CD14-positive monocyte (primary cell): ENCODE data around the gene CMTM5. TPM values are rescaled to one million over a fixed set of nuclear protein-coding genes. Genes with fewer than 3 reads are reported as not detected.

ENCODE experiments used
- DNase-seq, 3 donors: peaks; one replicate each; pipeline ENCODE4 v3.0.0-alpha.2; 2011 to 2022
- H2AFZ ChIP-seq: 2 replicates; pipeline ENCODE4 v1.6.0; 2012; ENCODE audit warnings: mild to moderate bottlenecking, low read depth, low read length, inconsistent platforms; ENCODE audit not compliant: insufficient read depth, poor library complexity, severe bottlenecking
- H3K27ac ChIP-seq, 2 donors: 1 replicate in 1 of 2; 2 replicates in 1 of 2; pipeline ENCODE4 v1.5.1; 2012 to 2013; ENCODE audit warnings: low read length in 2 of 2, control low read depth in 1 of 2, inconsistent platforms in 1 of 2, low read depth in 1 of 2, mild to moderate bottlenecking in 1 of 2
- H3K27me3 ChIP-seq, 2 donors: one replicate each; pipeline versions ENCODE4 v1.6.0 to v1.6.1; 2011 to 2013; ENCODE audit warnings: low read length in 2 of 2; ENCODE audit not compliant: control insufficient read depth in 2 of 2, insufficient read depth in 2 of 2
- H3K36me3 ChIP-seq, 2 donors: replicated peaks in 1 of 2; 1 replicate in 1 of 2; 2 replicates in 1 of 2; pipeline versions ENCODE4 v1.5.1 to v1.6.1; 2012 to 2013; ENCODE audit warnings: low read length in 2 of 2, control low read depth in 1 of 2, inconsistent platforms in 1 of 2, mild to moderate bottlenecking in 1 of 2; ENCODE audit not compliant: insufficient read depth in 2 of 2, control insufficient read depth in 1 of 2
- H3K4me1 ChIP-seq, 2 donors: 1 replicate in 1 of 2; 2 replicates in 1 of 2; pipeline versions ENCODE4 v1.5.1 to v1.6.1; 2012 to 2013; ENCODE audit warnings: low read length in 2 of 2, control low read depth in 1 of 2, inconsistent platforms in 1 of 2, mild to moderate bottlenecking in 1 of 2, moderate library complexity in 1 of 2; ENCODE audit not compliant: insufficient read depth in 2 of 2, control insufficient read depth in 1 of 2
- H3K4me2 ChIP-seq: replicated peaks from 2 replicates; pipeline ENCODE3; 2012; ENCODE audit warnings: low read length, moderate library complexity, mild to moderate bottlenecking; ENCODE audit not compliant: poor library complexity, severe bottlenecking; ENCODE audit errors: extremely low read depth
- H3K4me3 ChIP-seq, 3 experiments: fragments of 200-600 bp in 1 of 3; sonication (generic) in 1 of 3; replicated peaks in 1 of 3; 1 replicate in 2 of 3; 2 replicates in 1 of 3; pipeline ENCODE4 v1.5.1; 2011 to 2013; ENCODE audit warnings: low read length in 3 of 3, mild to moderate bottlenecking in 3 of 3, control low read depth in 2 of 3, low read depth in 2 of 3, inconsistent platforms in 1 of 3, moderate library complexity in 1 of 3
- H3K79me2 ChIP-seq: 2 replicates; pipeline ENCODE4 v1.6.0; 2012; ENCODE audit warnings: mild to moderate bottlenecking, control low read depth, inconsistent platforms, low read length, moderate library complexity; ENCODE audit not compliant: insufficient read depth
- H3K9ac ChIP-seq: 2 replicates; pipeline ENCODE4 v1.6.0; 2017; ENCODE audit warnings: low read length, mild to moderate bottlenecking; ENCODE audit not compliant: insufficient read depth, poor library complexity, severe bottlenecking
- H3K9me3 ChIP-seq, 2 donors: replicated peaks in 1 of 2; 1 replicate in 1 of 2; 2 replicates in 1 of 2; pipeline versions ENCODE4 v1.5.1 to v1.6.1; 2012 to 2013; ENCODE audit warnings: low read length in 2 of 2, control low read depth in 1 of 2; ENCODE audit not compliant: control insufficient read depth in 1 of 2, insufficient read depth in 1 of 2
- H4K20me1 ChIP-seq: 2 replicates; pipeline ENCODE4 v1.6.0; 2012; ENCODE audit warnings: mild to moderate bottlenecking, low read length, control low read depth, moderate library complexity; ENCODE audit not compliant: insufficient read depth
- H3K27ac Mint-ChIP-seq, 7 donors: one replicate each; pipeline ENCODE4 v1.8.0; 2020; ENCODE audit warnings: mild to moderate bottlenecking in 7 of 7, mixed read lengths in 7 of 7, moderate library complexity in 6 of 7, inconsistent platforms in 2 of 7
- H3K27me3 Mint-ChIP-seq, 3 donors: one replicate each; pipeline ENCODE4 v1.8.0; 2021 to 2022; ENCODE audit warnings: low read depth in 3 of 3, mild to moderate bottlenecking in 3 of 3, mixed read lengths in 3 of 3, moderate library complexity in 3 of 3, inconsistent platforms in 1 of 3
- H3K36me3 Mint-ChIP-seq, 2 donors: one replicate each; pipeline ENCODE4 v1.8.0; 2020; ENCODE audit warnings: mixed read lengths in 2 of 2, inconsistent platforms in 1 of 2, mild to moderate bottlenecking in 1 of 2
- H3K4me1 Mint-ChIP-seq: one replicate; pipeline ENCODE4 v1.8.0; 2020; ENCODE audit warnings: mild to moderate bottlenecking, mixed read lengths
- H3K4me3 Mint-ChIP-seq, 2 donors: one replicate each; pipeline ENCODE4 v1.8.0; 2020; ENCODE audit warnings: mild to moderate bottlenecking in 2 of 2, mixed read lengths in 2 of 2, moderate library complexity in 1 of 2
- H3K9me3 Mint-ChIP-seq, 7 donors: one replicate each; pipeline ENCODE4 v1.8.0; 2020 to 2022; ENCODE audit warnings: mixed read lengths in 7 of 7, mild to moderate bottlenecking in 6 of 7, moderate library complexity in 6 of 7, inconsistent platforms in 2 of 7
- WGBS: methylation state at CpG from one replicate; pipeline ENCODE4 v1.1.5; 2013; ENCODE audit warnings: missing lambda C conversion rate; ENCODE audit not compliant: insufficient coverage; 5-methylcytosine and 5-hydroxymethylcytosine counted together
- intact Hi-C, 2 donors: fragments of 100-400 bp; cut with micrococcal nuclease; formaldehyde crosslinking; loops; one replicate each; pipeline versions ENCODE4 v1.15.0 to v1.15.1; 2023
- polyA plus RNA-seq, 3 donors: library from polyadenylated mRNA; depleted of rRNA in 1 of 3; unstranded in 2 of 3; stranded (reverse) in 1 of 3; fragments of 300-500 nt in 2 of 3; fragments of >200 nt in 1 of 3; fragmentation: Illumina TruSeq in 2 of 3; gene quantifications; 1 replicate in 2 of 3; 2 replicates in 1 of 3; pipeline ENCODE4 v1.2.3, GENCODE V29; 2012 to 2021
- small RNA-seq: library from RNA; depleted of rRNA; stranded (forward); fragments of <200 nt; gene quantifications from one replicate; pipeline ENCODE3, GENCODE V24; 2012; ENCODE audit warnings: low read depth; ENCODE audit not compliant: insufficient read length
- TF ChIP-seq, protein P1 (sequence below): fragments of 200-600 bp; IDR thresholded peaks from one replicate; pipeline ENCODE4 v1.8.0; 2022; ENCODE audit warnings: antibody characterized with exemption, mild to moderate bottlenecking

The CMTM5 gene
- polyA plus RNA-seq, 3 donors: 0.93 to 1.1 TPM; not detected in 1

GRCh38 chr14:23428686-23429495 lies 52.0 kb downstream of the CMTM5 start:
- Histone ChIP-seq H3K36me3 (no peaks in the 10 kb centered on the region), H3K27ac (no peak overlapping the region), H3K79me2 (no peaks in the 10 kb centered on the region), H3K4me1 (no peaks in the 10 kb centered on the region), H3K27me3 (no peaks in the 10 kb centered on the region), H3K9ac (no peak overlapping the region), H3K4me3 (no peak overlapping the region), H2AFZ (no peak overlapping the region), H4K20me1 (no peaks in the 10 kb centered on the region), H3K4me2 (no peak overlapping the region), H3K9me3 (no peaks in the 10 kb centered on the region)
- 90% methylated on average over 3 of the region's 13 CpGs for WGBS
- no peaks in the 10 kb centered on the region for H3K4me1 Mint-ChIP-seq
- TF ChIP-seq, protein P1, sequence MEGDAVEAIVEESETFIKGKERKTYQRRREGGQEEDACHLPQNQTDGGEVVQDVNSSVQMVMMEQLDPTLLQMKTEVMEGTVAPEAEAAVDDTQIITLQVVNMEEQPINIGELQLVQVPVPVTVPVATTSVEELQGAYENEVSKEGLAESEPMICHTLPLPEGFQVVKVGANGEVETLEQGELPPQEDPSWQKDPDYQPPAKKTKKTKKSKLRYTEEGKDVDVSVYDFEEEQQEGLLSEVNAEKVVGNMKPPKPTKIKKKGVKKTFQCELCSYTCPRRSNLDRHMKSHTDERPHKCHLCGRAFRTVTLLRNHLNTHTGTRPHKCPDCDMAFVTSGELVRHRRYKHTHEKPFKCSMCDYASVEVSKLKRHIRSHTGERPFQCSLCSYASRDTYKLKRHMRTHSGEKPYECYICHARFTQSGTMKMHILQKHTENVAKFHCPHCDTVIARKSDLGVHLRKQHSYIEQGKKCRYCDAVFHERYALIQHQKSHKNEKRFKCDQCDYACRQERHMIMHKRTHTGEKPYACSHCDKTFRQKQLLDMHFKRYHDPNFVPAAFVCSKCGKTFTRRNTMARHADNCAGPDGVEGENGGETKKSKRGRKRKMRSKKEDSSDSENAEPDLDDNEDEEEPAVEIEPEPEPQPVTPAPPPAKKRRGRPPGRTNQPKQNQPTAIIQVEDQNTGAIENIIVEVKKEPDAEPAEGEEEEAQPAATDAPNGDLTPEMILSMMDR: no peak
- DNase-seq: no peak
- no peaks in the 10 kb centered on the region for H3K9me3 Mint-ChIP-seq
- H3K4me3 Mint-ChIP-seq: no peak overlapping the region
- H3K27me3 Mint-ChIP-seq: peaks cover 6 to 12% (median 6%) of the 10 kb centered on the region in 3 donors
- intact Hi-C loops: no loop called here
- H3K27ac Mint-ChIP-seq: no peak overlapping the region
- no peaks in the 10 kb centered on the region for H3K36me3 Mint-ChIP-seq

Small RNA genes lying within 50 kb of the gene (small RNA-seq; reads per million reads assigned to genes)
- gene MIR208A (not detected), gene MIR208B (not detected)

Other genes starting within 250 kb of the CMTM5 start
- under 1 TPM; 0.05 to 0.53 (median 0.25) TPM for gene SLC7A8, start 193.4 kb upstream of the CMTM5 start, polyA plus RNA-seq
- not detected for gene RNF212B, start 139.1 kb upstream of the CMTM5 start, polyA plus RNA-seq
- gene HOMEZ, start 90.9 kb upstream of the CMTM5 start, polyA plus RNA-seq: 1 to 10 TPM; 3.5 to 5.4 (median 4.1) TPM
- 10 to 100 TPM in 1 of 3 donors, under 1 TPM in 2; 0.81 to 16.7 (median 0.88) TPM for gene PPP1R3E, start 74.2 kb upstream of the CMTM5 start, polyA plus RNA-seq
- gene BCL2L2, start 70.2 kb upstream of the CMTM5 start, polyA plus RNA-seq: 10 to 100 TPM in 1 of 3 donors, 1 to 10 TPM in 1, under 1 TPM in 1; 0.90 to 23.7 (median 1.4) TPM
- 100 to 1,000 TPM in 1 of 3 donors, 10 to 100 TPM in 2; 54.4 to 356 (median 64.6) TPM for gene PABPN1, start 55.6 kb upstream of the CMTM5 start, polyA plus RNA-seq
- not detected for gene SLC22A17, start 24.2 kb upstream of the CMTM5 start, polyA plus RNA-seq
- gene EFS, start 11.9 kb upstream of the CMTM5 start, polyA plus RNA-seq: not detected
- gene IL25, start 4.2 kb upstream of the CMTM5 start, polyA plus RNA-seq: not detected
- not detected for gene MYH6, start 31.2 kb downstream of the CMTM5 start, polyA plus RNA-seq
- gene MYH7, start 58.6 kb downstream of the CMTM5 start, polyA plus RNA-seq: not detected
- 10 to 100 TPM; 22.7 to 44.5 (median 26.8) TPM for gene NGDN, start 92.7 kb downstream of the CMTM5 start, polyA plus RNA-seq
- gene ZFHX2, start 174.7 kb downstream of the CMTM5 start, polyA plus RNA-seq: under 1 TPM in 2 of 3 donors, not detected in 1; 0.01 to 0.07 TPM
- 10 to 100 TPM; 15.3 to 18.2 (median 17.0) TPM for gene THTPA, start 179.2 kb downstream of the CMTM5 start, polyA plus RNA-seq
- 100 to 1,000 TPM in 1 of 3 donors, 10 to 100 TPM in 2; 32.2 to 437 (median 37.0) TPM for gene AP1G2, start 190.7 kb downstream of the CMTM5 start, polyA plus RNA-seq
- 1 to 10 TPM; 2.2 to 4.1 (median 3.7) TPM for gene JPH4, start 201.7 kb downstream of the CMTM5 start, polyA plus RNA-seq